Measurements from ENCODE around the gene AHNAK.
A peak's percentile ranks its signal among the peaks of the same experiment; 100 is the strongest.
"Not testable (repeated sequence)": the region's sequence is repeated elsewhere in the genome, so short reads cannot be mapped to it uniquely, and the experiment has no call there.

AHNAK gene

DNA sequence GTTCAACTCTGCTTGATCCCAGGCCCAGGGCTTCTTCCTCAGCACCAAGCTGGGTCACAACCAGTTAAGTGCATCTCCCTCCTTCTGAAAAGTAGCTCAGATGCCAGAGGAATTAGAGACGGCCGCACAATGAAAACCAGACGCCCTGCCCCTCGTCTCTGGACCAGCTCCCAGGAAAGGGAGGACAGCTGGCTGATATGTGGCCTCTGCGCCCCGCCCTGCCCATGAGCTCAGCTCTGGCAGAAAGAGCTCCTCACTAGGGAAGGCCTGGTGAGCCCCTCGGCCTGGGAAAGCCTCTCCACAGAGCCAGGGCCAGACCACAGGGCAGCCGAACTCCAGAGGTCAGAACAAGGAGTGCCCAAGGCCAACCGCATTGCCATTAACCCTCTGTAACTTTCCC is 145.8 kb downstream of the AHNAK start:
- DNase-seq: no peak

DNA sequence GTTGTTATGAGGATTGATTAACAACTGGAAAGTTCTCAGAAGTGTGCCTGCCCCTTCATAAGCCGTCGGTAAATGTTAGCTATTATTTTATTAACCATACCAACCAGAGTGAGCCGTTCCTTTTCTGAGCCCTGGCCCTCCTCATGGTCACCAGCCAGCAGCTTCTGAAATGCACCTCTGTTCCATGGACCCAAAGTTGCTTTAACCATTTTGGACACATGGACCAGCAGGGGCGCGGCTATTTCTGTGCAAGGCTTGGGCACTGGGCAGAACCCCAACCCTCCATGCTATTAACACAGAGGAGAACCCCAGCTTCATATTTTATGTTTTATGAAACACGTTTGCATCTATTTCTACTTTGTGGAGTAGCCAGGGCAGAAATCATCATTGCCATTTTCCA is 146.3 kb downstream of the AHNAK start:
- no peak for DNase-seq

GRCh38 chr11:62399878-62400266 is 146.7 kb downstream of the AHNAK start:
- DNase-seq: no peak

DNA sequence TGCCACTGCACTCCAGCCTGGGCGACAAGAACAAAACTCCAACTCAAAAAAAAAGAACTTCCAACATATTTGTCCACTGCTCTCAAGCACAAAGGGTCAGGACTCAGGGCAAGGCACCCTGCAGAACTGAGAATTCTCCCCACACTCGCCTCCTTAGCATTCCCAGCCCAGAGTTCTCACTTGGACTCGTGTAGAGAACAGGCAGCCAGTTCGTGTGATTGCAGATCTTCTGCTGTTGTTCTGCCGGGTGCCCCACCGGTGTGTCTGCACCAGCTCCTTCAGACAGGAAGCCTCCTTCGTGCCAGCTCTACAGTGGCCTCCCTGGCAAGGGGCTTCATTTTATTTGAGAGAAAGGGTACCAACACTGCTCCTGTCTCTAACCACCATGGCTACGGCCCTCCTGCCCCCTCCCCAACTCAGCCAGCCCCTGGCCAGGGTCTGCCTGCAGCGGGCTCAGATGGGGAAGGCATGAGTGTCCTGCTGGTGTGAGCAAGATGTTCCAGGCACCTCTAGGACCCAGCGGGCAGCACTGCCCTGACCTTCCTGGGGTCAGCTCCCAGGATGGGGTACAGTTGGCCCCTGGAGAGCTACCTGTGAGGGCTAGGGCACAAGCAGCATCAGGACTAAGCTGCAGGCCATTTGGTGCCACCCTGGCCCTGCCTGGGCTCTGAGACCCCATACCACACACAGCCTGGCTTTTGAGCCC is 147.3 kb downstream of the AHNAK start:
- DNase-seq: no peak

DNA sequence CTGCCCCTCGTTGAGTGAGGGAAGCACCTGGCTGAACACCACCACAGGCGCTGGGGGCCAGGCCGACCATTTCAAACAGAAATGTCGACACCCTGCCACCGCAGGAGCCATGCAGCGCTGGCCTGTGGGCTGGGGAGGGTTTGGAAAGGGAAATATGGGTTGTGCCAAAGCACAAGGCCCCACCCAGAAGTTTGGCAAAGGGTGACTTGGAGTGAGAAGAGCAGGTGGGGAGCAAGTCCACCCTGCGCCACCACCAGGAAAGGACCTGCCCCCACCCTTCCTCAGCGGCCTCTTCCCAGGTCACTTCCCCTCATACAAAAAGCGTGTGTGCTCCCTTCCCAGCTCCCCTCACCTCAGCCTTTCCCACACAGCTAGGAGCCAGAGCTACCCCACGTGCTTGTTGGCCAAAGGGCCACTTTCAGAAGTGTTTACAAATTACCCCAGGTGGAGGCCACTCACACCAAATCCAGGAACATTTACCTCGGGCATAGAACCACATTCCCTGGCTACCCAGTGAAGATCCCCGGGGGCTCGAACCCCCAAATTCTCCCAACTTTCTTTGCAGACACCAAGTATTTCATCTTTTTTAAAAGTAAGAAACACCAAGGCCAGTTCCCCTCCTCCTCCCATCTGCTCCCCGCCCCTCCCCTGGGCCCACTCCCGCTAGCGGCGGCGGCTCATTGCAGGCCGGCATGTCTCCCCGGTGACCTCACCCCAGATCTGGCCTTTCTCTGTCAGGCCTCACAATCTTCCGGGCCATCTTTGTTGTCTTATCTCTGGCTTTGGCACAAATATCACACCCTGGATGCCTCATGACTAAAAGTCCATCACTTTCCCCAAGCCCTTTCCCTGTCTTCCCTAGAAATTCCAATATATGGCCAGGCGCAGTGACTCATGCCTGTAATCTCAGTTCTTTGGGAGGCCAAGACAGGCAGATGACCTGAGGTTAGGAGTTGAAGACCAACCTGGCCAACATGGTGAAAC is 148.3 kb downstream of the AHNAK start:
- no peak for DNase-seq

DNA sequence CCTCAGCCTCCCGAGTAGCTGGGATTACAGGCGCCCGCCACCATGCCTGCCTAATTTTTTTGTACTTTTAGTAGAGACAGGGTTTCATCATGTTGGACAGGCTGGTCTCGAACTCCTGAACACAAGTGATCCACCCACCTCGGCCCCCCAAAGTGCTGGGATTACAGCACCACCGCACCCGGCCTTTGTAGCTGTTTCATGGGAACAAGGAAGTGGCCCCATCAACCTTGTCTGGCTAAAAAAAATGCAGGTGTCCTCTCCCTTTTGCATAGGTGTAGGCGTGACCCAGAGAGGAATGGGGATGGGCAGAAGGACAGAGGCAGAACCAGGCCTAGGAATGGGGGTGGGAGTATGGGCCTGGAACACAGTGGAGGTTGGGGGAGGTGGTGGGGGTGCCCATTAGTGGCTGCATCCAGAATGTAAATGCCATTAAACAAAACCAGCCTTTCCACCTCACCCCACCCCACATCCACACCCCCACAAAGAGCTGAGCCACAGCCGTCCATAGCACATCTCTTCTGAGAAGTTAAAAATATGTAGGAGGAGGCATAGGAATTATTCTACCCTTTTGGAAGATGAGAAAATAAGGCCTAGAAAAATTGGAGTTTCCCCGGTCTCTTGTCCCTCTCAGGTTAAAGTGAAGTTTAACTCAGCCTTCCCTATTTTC is 150.6 kb downstream of the AHNAK start:
- DNase-seq: no peak

DNA sequence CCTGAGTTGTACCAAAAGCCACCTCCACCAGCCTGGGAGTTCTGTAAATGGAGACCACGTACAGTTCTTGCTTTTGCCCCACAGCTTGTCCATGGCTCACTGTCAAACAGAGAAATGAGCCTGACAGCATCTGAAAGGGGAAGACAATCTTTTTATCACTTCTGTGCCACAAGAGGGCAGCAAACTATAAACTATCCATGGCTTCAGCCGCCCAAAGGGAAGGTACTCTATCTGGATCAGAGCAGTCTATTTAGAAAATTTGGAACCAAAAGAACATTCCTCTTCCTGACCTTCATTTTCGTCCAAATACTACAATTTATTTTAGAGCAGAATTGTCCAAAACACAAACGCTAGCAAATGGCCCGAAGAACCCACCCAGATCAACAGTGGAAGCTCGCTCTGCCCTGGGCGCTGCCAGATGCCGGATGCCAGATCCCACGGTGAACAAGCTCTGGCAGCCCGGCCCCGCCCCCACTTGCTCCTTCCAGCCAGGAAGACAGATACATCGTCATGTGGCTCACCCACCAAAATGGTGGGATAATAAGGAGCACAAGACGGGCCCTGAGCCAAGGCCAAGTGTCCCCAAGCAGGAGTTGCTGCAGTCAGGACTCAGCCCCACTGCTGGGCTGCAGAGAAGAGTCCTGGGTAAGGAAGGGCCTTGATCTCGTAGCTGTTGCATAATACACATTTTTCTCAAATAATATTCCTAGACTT is 151.6 kb downstream of the AHNAK start:
- DNase-seq: peak; percentile 62 to 88 (median 73)

DNA sequence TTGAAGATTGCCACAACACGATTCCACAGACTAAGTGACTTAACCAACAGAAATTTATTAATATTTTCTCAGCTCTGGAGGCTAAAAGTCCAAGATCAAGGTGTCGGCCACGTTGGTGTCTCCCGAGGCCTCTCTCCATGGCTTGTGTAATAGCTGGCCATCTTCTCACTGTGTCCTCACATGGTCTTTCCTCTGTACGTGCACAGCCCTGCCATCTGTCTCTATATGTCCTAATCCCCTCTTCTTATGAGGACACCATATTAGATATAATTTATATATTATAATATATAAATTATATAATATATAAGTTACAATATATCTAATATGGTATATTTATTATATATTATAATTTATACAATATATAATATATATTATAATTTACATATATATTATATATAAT is 152.9 kb downstream of the AHNAK start:
- DNase-seq: peak in 1 of 3 experiments; percentile 51

DNA sequence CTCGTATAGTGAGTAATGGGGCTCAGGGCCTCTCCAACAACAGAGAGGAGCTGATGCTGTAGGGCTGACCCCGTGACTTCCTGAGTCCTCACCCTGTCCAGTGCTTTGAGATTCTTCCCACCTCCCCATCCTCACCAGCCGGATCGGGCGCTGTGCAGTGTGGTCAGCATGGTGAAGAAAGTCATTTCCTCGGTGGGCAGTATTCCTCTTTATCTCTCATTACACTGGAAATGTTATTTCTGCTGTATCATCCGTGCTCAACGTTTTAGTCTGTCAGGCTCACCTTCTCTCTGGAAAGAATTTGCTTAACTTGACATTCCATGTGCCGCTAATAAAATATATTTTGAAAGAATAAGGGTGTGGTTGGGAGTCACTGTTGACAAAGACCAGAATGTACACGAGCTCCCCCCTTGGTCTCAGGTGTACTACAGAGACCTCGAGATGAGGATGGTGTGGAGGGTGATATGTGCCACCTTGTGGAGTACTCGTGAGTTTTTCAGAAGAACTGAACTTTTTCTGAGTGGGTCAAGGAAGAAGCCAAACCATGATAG is 153.5 kb downstream of the AHNAK start:
- peak in 2 of 3 experiments; percentile 17 to 60 for DNase-seq

- DNase-seq: no peak
These were observed 154.1 kb downstream of the AHNAK start for GRCh38 chr11:62392506-62392905.

DNA sequence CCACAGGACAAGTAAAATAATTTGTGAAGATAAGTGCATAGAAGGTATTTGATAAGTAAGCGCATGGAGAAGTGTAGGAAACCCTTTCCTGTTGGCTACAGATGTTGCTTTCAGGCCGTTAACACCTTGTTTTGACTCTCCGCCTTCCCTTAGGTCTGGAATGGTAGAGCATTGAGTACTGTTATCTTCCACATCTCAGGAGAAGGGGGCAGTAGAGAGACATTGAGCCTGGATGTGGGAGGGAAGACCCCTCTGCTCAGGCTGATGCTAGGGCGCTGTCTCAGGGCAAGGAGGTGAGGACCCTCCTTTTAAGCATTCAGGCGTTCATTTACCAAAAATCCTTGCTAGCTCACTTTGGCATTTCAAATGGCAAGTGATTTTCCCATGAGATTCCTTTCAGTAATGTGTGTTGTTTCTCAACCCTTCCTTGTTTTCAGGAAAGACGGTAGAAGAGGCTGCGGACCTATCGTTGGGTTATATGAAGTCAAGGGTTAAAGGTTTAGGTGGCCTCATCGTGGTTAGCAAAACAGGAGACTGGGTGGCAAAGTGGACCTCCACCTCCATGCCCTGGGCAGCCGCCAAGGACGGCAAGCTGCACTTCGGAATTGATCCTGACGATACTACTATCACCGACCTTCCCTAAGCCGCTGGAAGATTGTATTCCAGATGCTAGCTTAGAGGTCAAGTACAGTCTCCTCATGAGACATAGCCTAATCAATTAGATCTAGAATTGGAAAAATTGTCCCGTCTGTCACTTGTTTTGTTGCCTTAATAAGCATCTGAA is 154.8 kb downstream of the AHNAK start:
- DNase-seq: no peak

DNA sequence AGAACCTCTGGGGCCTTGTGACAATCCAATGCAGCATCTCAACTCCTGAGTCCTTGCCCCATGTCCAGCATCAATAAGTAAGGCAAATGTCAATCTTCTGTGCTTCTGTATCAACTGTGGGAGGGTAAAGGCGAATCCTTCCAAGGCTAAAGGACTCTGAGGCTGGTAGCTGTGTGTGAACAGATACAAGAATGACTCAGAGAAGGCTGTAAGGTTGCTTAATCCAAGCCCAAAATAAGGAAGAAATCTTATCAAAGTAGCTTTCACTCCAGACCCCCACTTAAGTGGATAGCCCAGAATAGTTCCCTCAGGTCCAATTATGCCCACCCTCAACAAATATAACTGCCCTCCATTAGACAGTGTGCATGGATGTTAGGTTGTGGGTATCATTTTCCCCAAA is 155.9 kb downstream of the AHNAK start:
- DNase-seq: no peak

- DNase-seq: no peak
These were observed 156.4 kb downstream of the AHNAK start for GRCh38 chr11:62390237-62390636.

GRCh38 chr11:62388999-62389398 is 157.6 kb downstream of the AHNAK start:
- no peak for DNase-seq

DNA sequence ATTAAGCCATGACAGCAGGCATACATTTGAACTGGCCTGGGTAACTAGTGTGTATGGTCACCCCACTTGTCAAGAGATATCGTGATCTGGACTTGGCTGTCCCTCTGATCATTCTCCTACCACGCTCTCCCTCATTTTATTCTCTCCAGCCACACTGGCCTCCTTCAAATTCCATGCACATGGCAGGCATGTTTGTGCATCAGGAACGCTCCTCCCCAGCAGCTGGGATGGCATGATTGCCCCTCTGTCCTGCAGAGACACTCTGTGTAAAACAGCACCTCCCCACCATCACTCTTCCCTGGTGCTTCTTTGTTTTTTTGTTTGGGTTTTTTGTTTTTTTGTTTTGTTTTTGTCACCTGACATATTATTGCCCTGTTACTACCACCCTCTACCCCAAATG is 159.2 kb downstream of the AHNAK start:
- no peak for DNase-seq

- not testable (repeated sequence) for DNase-seq
These were observed 160.5 kb downstream of the AHNAK start for GRCh38 chr11:62386083-62386482.

DNA sequence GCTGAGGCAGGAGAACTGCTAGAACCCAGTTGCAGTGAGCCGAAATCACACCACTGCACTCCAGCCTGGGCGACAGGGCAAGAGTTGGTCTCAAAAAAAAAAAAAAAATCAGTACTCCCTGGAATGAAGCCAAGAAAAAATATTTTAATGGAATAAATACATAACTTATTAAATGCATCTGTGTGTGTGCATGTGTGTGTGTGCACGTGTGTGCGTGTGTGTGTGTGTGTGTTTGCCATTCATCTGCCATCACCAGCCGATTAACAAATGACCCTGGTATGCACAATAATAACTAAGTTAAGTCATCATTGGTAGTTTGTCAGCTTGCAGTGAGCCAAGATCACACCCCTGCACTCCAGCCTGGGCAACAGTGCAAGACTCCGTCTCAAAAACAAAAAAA is 162.8 kb downstream of the AHNAK start:
- DNase-seq: peak in 1 of 3 experiments; percentile 28

Data from NCI-H1417 (cell line).